Lung (tissue), 12 donors: ENCODE data around the gene DLL3. TPM values are rescaled to one million over a fixed set of nuclear protein-coding genes. Genes with fewer than 3 reads are reported as not detected.

ENCODE experiments used
- ATAC-seq: fragments of 200-7000 bp; cut with Tn5 transposase; one replicate; pipeline ENCODE4 v1.9.1; 2020; ENCODE audit warnings: moderate number of reproducible peaks; ENCODE audit not compliant: insufficient read depth, low FRiP score
- DNase-seq, 3 donors: peaks; one replicate each; pipeline ENCODE4 v3.0.0-alpha.2; 2013 to 2017
- H3K27ac ChIP-seq, 2 donors: one replicate each; pipeline ENCODE4 v1.5.1; 2013; ENCODE audit warnings: mild to moderate bottlenecking in 2 of 2, moderate library complexity in 2 of 2, control low read depth in 1 of 2, inconsistent platforms in 1 of 2, low read depth in 1 of 2, low read length in 1 of 2
- H3K27me3 ChIP-seq, 3 donors: one replicate each; pipeline ENCODE4 v1.5.1; 2013; ENCODE audit warnings: low read length in 2 of 3; ENCODE audit not compliant: control insufficient read depth in 3 of 3, insufficient read depth in 3 of 3
- H3K36me3 ChIP-seq, 4 donors: one replicate each; pipeline ENCODE4 v1.5.1; 2013; ENCODE audit warnings: low read length in 4 of 4, mild to moderate bottlenecking in 1 of 4, moderate library complexity in 1 of 4; ENCODE audit not compliant: control insufficient read depth in 4 of 4, insufficient read depth in 4 of 4
- H3K4me1 ChIP-seq, 5 donors: one replicate each; pipeline ENCODE4 v1.5.1; 2013; ENCODE audit warnings: low read length in 5 of 5, mild to moderate bottlenecking in 2 of 5, moderate library complexity in 1 of 5; ENCODE audit not compliant: control insufficient read depth in 5 of 5, insufficient read depth in 5 of 5
- H3K4me3 ChIP-seq: one replicate; pipeline ENCODE4 v1.5.1; 2013; ENCODE audit warnings: mild to moderate bottlenecking, control low read depth, moderate library complexity
- H3K9ac ChIP-seq, 2 donors: one replicate each; pipeline ENCODE4 v1.5.1; 2013; ENCODE audit warnings: low read length in 2 of 2, control low read depth in 1 of 2; ENCODE audit not compliant: insufficient read depth in 1 of 2
- H3K9me3 ChIP-seq, 4 donors: one replicate each; pipeline ENCODE4 v1.5.1; 2013; ENCODE audit warnings: low read length in 3 of 4, mild to moderate bottlenecking in 1 of 4, moderate library complexity in 1 of 4; ENCODE audit not compliant: control insufficient read depth in 4 of 4, insufficient read depth in 3 of 4
- CTCF ChIP-seq: IDR thresholded peaks from 2 replicates; pipeline ENCODE4 v1.5.1; 2012; ENCODE audit warnings: mild to moderate bottlenecking; ENCODE audit errors: control extremely low read depth, extremely low read depth
- WGBS, 2 donors: extraction: QIAGEN DNeasy Blood & Tissue Kit; methylation state at CpG; one replicate each; pipeline ENCODE4 v1.1.7; 2013; 5-methylcytosine and 5-hydroxymethylcytosine counted together
- polyA plus RNA-seq, 2 donors: library from polyadenylated mRNA; stranded (reverse); fragments of 200-250 nt; gene quantifications; one replicate each; pipeline ENCODE4 v1.2.1, GENCODE V29; 2013
- total RNA-seq, 2 donors: library from RNA; depleted of rRNA in 1 of 2; stranded (reverse); fragments of >200 nt in 1 of 2; gene quantifications; one replicate each; pipeline ENCODE4 v1.2.1, GENCODE V29; 2014 to 2021
- donor health status: control.
- donor health status: control.
- donor health status: Bipolar disorder and iron deficiency.
- donor health status: healthy.
- donor health status: DM: yes; HTN: yes; CAD: no.

DLL3 gene
- total and polyA plus RNA-seq, 4 donors: 0.07 TPM; not detected in 3

GRCh38 chr19:39497701-39497995 is 1.1 kb upstream of the DLL3 start:
- Histone ChIP-seq H3K4me3 (no peak overlapping the region), H3K9me3 (peaks cover 0 to 5% (median 0%) of the 10 kb centered on the region in 4 donors), H3K27ac (no peak overlapping the region), H3K36me3 (no peaks in the 10 kb centered on the region), H3K9ac (no peak overlapping the region), H3K27me3 (peaks cover 10 to 34% (median 28%) of the 10 kb centered on the region in 3 donors), H3K4me1 (peaks cover 0 to 8% (median 0%) of the 10 kb centered on the region in 5 donors)
- WGBS, 2 donors: 0% methylated on average over 7 of the region's 7 CpGs
- TF ChIP-seq CTCF: no peak
- DNase-seq (no peak), ATAC-seq (no peak)

- Histone ChIP-seq H3K4me3 (no peak overlapping the region), H3K36me3 (no peaks in the 10 kb centered on the region), H3K4me1 (peaks cover 0 to 12% (median 0%) of the 10 kb centered on the region in 5 donors), H3K27me3 (peaks cover 10 to 36% (median 28%) of the 10 kb centered on the region in 3 donors), H3K9me3 (peaks cover 0 to 5% (median 0%) of the 10 kb centered on the region in 4 donors), H3K27ac (no peak overlapping the region), H3K9ac (no peak overlapping the region)
- peak; percentile 64 to 77 (median 74) for DNase-seq
- 1 to 2% methylated on average over 40 of the region's 40 CpGs for WGBS, 2 donors
- no peak for TF ChIP-seq CTCF
- no peak for ATAC-seq
Observed at GRCh38 chr19:39497996-39498797, 550 bp upstream of the DLL3 start.

- no peak overlapping the region for H3K9ac ChIP-seq
- ATAC-seq (no peak), DNase-seq (no peak)
- peaks cover 0 to 12% (median 0%) of the 10 kb centered on the region in 5 donors for H3K4me1 ChIP-seq
- no peaks in the 10 kb centered on the region for H3K36me3 ChIP-seq
- H3K27ac ChIP-seq: no peak overlapping the region
- peaks cover 10 to 39% (median 35%) of the 10 kb centered on the region in 3 donors for H3K27me3 ChIP-seq
- peaks cover 0 to 5% (median 0%) of the 10 kb centered on the region in 4 donors for H3K9me3 ChIP-seq
- TF ChIP-seq CTCF: no peak
- 76 to 81% methylated on average over 8 of the region's 8 CpGs for WGBS, 2 donors
- no peak overlapping the region for H3K4me3 ChIP-seq
Observed at GRCh38 chr19:39499932-39500331, 1.2 kb downstream of the DLL3 start.
